H1 (cell line): ENCODE data around the gene PLEKHG1. TPM values are rescaled to one million over a fixed set of nuclear protein-coding genes. Genes with fewer than 3 reads are reported as not detected.

Experiments
- CBX8 ChIP-seq: fragments of 300-800, 300-1000 bp; sonication (generic); IDR thresholded peaks from 2 replicates; pipeline ENCODE4 v1.7.1; 2016; ENCODE audit warnings: low read depth, low read length, borderline replicate concordance
- POLR2A ChIP-seq, 2 experiments: IDR thresholded peaks; 1 replicate in 1 of 2; 2 replicates in 1 of 2; pipeline ENCODE4 v1.6.1; 2011; ENCODE audit warnings: low read depth in 2 of 2, low read length in 2 of 2, mild to moderate bottlenecking in 2 of 2; ENCODE audit errors: control extremely low read depth in 1 of 2
- TAF7 ChIP-seq: optimal IDR thresholded peaks from 2 replicates; pipeline ENCODE3; 2011; ENCODE audit warnings: low read depth, mild to moderate bottlenecking, inconsistent platforms, low read length, moderate library complexity, borderline replicate concordance
- TCF12 ChIP-seq: IDR thresholded peaks from 2 replicates; pipeline ENCODE4 v1.6.1; 2011; ENCODE audit warnings: low read depth, mild to moderate bottlenecking, low read length
- polyA plus RNA-seq, 7 experiments: library from polyadenylated mRNA; depleted of rRNA in 3 of 7; stranded (reverse) in 5 of 7; unstranded in 2 of 7; fragments of >200 nt in 5 of 7; fragments of 200-250 nt in 2 of 7; gene quantifications; 1 replicate in 5 of 7; 2 replicates in 1 of 7; 4 replicates in 1 of 7; pipeline versions ENCODE4 v1.2.1 to v1.2.3, GENCODE V29; 2011 to 2013; ENCODE audit warnings: missing spikeins in 2 of 7, mixed read lengths in 2 of 7
- total RNA-seq: library from RNA; stranded (reverse); fragmentation: NEBNext Ultra II Directional; extraction: Animal tissue kit (Norgen Biotek cat#: 25700); gene quantifications from 2 replicates; pipeline ENCODE4 v1.2.1, GENCODE V29; 2021
- TF ChIP-seq, protein P1 (sequence below): fragments of 300-600 bp; sonication (generic); IDR thresholded peaks from 2 replicates; pipeline ENCODE4 v1.7.1; 2012; ENCODE audit warnings: low read length, moderate library complexity, mild to moderate bottlenecking, inconsistent platforms; ENCODE audit not compliant: insufficient replicate concordance
- TF ChIP-seq, protein P2 (sequence below): IDR thresholded peaks from 2 replicates; pipeline ENCODE4 v1.6.1; 2012; ENCODE audit warnings: low read length, inconsistent platforms

The PLEKHG1 gene
- total and polyA plus RNA-seq, 2 of the 8 experiments (the other 6 are each of a cell fraction or from before 2014, with no cell fraction given): 0.94 to 2.2 TPM

DNA sequence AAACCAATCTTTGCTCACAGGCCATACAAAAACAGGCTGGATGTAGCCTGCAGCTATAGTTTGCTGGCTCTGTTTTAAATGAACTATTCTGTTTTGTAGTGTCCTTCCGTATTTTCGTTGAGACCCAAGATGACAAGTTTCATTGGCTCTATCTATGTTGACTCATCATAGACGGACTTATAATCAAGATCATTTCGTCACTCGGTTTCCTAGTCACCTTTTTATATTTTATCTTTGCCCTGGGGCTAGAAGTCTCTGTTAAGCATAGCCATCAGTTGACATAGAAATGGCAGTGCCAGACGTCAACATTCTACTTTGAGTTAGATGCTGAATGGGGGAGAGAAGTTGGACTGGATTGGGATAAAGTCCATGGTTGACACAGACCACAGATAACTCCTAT is 4.8 kb downstream of the PLEKHG1 start (continued):
- TF ChIP-seq, protein P1, sequence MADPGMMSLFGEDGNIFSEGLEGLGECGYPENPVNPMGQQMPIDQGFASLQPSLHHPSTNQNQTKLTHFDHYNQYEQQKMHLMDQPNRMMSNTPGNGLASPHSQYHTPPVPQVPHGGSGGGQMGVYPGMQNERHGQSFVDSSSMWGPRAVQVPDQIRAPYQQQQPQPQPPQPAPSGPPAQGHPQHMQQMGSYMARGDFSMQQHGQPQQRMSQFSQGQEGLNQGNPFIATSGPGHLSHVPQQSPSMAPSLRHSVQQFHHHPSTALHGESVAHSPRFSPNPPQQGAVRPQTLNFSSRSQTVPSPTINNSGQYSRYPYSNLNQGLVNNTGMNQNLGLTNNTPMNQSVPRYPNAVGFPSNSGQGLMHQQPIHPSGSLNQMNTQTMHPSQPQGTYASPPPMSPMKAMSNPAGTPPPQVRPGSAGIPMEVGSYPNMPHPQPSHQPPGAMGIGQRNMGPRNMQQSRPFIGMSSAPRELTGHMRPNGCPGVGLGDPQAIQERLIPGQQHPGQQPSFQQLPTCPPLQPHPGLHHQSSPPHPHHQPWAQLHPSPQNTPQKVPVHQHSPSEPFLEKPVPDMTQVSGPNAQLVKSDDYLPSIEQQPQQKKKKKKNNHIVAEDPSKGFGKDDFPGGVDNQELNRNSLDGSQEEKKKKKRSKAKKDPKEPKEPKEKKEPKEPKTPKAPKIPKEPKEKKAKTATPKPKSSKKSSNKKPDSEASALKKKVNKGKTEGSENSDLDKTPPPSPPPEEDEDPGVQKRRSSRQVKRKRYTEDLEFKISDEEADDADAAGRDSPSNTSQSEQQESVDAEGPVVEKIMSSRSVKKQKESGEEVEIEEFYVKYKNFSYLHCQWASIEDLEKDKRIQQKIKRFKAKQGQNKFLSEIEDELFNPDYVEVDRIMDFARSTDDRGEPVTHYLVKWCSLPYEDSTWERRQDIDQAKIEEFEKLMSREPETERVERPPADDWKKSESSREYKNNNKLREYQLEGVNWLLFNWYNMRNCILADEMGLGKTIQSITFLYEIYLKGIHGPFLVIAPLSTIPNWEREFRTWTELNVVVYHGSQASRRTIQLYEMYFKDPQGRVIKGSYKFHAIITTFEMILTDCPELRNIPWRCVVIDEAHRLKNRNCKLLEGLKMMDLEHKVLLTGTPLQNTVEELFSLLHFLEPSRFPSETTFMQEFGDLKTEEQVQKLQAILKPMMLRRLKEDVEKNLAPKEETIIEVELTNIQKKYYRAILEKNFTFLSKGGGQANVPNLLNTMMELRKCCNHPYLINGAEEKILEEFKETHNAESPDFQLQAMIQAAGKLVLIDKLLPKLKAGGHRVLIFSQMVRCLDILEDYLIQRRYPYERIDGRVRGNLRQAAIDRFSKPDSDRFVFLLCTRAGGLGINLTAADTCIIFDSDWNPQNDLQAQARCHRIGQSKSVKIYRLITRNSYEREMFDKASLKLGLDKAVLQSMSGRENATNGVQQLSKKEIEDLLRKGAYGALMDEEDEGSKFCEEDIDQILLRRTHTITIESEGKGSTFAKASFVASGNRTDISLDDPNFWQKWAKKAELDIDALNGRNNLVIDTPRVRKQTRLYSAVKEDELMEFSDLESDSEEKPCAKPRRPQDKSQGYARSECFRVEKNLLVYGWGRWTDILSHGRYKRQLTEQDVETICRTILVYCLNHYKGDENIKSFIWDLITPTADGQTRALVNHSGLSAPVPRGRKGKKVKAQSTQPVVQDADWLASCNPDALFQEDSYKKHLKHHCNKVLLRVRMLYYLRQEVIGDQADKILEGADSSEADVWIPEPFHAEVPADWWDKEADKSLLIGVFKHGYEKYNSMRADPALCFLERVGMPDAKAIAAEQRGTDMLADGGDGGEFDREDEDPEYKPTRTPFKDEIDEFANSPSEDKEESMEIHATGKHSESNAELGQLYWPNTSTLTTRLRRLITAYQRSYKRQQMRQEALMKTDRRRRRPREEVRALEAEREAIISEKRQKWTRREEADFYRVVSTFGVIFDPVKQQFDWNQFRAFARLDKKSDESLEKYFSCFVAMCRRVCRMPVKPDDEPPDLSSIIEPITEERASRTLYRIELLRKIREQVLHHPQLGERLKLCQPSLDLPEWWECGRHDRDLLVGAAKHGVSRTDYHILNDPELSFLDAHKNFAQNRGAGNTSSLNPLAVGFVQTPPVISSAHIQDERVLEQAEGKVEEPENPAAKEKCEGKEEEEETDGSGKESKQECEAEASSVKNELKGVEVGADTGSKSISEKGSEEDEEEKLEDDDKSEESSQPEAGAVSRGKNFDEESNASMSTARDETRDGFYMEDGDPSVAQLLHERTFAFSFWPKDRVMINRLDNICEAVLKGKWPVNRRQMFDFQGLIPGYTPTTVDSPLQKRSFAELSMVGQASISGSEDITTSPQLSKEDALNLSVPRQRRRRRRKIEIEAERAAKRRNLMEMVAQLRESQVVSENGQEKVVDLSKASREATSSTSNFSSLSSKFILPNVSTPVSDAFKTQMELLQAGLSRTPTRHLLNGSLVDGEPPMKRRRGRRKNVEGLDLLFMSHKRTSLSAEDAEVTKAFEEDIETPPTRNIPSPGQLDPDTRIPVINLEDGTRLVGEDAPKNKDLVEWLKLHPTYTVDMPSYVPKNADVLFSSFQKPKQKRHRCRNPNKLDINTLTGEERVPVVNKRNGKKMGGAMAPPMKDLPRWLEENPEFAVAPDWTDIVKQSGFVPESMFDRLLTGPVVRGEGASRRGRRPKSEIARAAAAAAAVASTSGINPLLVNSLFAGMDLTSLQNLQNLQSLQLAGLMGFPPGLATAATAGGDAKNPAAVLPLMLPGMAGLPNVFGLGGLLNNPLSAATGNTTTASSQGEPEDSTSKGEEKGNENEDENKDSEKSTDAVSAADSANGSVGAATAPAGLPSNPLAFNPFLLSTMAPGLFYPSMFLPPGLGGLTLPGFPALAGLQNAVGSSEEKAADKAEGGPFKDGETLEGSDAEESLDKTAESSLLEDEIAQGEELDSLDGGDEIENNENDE: no peak
- TF ChIP-seq TAF7 (no peak), TCF12 (no peak), CBX8 (no peak), POLR2A (IDR thresholded peaks at IDR 0.05; ENCODE audit: control extremely low read depth in 1 of 2, low read depth in 2 of 2, low read length in 2 of 2) (no peak)
- TF ChIP-seq, protein P2, sequence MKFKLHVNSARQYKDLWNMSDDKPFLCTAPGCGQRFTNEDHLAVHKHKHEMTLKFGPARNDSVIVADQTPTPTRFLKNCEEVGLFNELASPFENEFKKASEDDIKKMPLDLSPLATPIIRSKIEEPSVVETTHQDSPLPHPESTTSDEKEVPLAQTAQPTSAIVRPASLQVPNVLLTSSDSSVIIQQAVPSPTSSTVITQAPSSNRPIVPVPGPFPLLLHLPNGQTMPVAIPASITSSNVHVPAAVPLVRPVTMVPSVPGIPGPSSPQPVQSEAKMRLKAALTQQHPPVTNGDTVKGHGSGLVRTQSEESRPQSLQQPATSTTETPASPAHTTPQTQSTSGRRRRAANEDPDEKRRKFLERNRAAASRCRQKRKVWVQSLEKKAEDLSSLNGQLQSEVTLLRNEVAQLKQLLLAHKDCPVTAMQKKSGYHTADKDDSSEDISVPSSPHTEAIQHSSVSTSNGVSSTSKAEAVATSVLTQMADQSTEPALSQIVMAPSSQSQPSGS: no peak
